ENCODE measurements around the gene IL23A. TPM values are rescaled to one million over a fixed set of nuclear protein-coding genes. Genes with fewer than 3 reads are reported as not detected.

IL23A gene
- total RNA-seq, 3 donors from 2014 or later, result 0.88 TPM; not detected in 2

DNA sequence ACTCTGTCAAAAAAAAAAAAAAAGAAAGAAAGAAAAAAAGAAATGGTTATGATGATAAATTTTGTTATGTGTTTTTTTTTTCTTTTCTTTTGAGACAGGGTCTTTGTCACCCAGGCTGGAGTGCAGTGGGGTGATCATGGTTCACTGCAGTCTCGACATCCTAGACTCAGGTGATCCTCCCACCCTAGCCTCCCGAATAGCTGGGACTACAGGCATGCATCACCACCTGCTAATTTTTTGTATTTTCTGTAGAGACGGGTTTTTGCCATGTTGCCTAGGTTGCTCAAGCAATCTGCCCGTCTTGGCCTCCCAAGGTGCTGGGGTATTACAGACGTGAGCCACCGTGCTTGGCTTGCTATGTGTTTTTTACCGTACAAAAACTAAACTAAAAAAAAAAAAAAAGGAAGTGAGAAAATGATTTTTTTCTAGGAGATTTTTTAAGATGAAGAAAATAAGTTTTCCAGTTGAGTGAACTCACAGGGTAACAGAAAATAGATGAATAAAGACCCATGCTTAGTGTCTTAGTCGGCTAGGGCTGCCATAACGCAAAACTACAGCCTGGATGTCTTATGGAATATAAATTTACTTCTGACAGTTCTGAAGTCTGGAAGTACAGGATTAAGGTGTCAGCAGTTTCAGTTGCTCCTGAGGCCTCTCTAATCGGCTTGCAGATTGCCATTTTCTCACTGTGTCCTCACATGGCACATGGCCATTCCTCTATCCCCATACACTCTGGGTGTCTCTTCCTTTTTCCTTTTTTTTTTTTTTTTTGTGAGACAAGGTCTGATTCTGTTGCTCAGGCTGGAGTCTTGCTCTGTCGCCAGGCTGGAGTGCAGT lies 37.1 kb downstream of the IL23A start:
- no peaks in the 10 kb centered on the region for H3K27me3 ChIP-seq
- TF ChIP-seq POLR2A (IDR thresholded peaks at IDR 0.05) (no peak), POLR2AphosphoS5 (IDR thresholded peaks at IDR 0.05) (no peak)
- TF ChIP-seq, protein P1, sequence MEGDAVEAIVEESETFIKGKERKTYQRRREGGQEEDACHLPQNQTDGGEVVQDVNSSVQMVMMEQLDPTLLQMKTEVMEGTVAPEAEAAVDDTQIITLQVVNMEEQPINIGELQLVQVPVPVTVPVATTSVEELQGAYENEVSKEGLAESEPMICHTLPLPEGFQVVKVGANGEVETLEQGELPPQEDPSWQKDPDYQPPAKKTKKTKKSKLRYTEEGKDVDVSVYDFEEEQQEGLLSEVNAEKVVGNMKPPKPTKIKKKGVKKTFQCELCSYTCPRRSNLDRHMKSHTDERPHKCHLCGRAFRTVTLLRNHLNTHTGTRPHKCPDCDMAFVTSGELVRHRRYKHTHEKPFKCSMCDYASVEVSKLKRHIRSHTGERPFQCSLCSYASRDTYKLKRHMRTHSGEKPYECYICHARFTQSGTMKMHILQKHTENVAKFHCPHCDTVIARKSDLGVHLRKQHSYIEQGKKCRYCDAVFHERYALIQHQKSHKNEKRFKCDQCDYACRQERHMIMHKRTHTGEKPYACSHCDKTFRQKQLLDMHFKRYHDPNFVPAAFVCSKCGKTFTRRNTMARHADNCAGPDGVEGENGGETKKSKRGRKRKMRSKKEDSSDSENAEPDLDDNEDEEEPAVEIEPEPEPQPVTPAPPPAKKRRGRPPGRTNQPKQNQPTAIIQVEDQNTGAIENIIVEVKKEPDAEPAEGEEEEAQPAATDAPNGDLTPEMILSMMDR (IDR thresholded peaks at IDR 0.05), result no peak
- DNase-seq (ENCODE audit: low spot score in 2 of 2), result no peak

GRCh38 chr12:56377310-56377988 lies 38.8 kb downstream of the IL23A start:
- intact Hi-C loops (cut with DNase I; ENCODE audit: low total_unique reads), result no loop called here
- H3K27me3 ChIP-seq, result no peaks in the 10 kb centered on the region
- H3K36me3 ChIP-seq, result no peaks in the 10 kb centered on the region
- H3K27ac ChIP-seq, result no peak overlapping the region
- H3K9me3 ChIP-seq, result peaks cover 0 to 6% of the 10 kb centered on the region in 2 donors
- H3K4me1 ChIP-seq, result no peaks in the 10 kb centered on the region
- TF ChIP-seq POLR2AphosphoS5 (IDR thresholded peaks at IDR 0.05), result no peak
- TF ChIP-seq, protein P1 (IDR thresholded peaks at IDR 0.05), result no peak
- TF ChIP-seq POLR2A (IDR thresholded peaks at IDR 0.05), result no peak
- no peak overlapping the region for H3K4me3 ChIP-seq
- DNase-seq (ENCODE audit: low spot score in 2 of 2), result no peak

More for the DNA sequence above, 37.1 kb downstream of the IL23A start:
- no peaks in the 10 kb centered on the region for H3K36me3 ChIP-seq
- H3K4me3 ChIP-seq, result no peak overlapping the region
- intact Hi-C loops (cut with DNase I; ENCODE audit: low total_unique reads), result no loop called here
- H3K27ac ChIP-seq, result no peak overlapping the region
- H3K4me1 ChIP-seq, result no peaks in the 10 kb centered on the region
- peaks cover 0 to 6% of the 10 kb centered on the region in 2 donors for H3K9me3 ChIP-seq

DNA sequence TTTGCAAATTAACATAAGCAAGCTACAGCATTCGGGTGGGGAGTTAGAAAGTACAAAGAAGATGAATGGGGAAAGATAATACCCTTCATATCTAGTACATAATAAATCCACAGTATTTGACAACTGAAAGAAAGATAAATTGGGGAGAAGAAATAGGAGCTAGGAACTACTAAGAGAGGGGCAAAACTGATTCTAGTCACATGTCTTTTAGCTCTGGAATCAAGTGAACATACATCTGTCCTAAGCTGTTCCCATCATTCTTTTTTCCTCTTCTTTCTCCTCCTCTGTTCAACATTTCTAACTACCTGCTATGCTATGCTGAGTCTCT lies 39.3 kb downstream of the IL23A start:
- H3K27ac ChIP-seq, result no peak overlapping the region
- H3K9me3 ChIP-seq, result peaks cover 0 to 6% of the 10 kb centered on the region in 2 donors
- TF ChIP-seq POLR2A (IDR thresholded peaks at IDR 0.05) (no peak), POLR2AphosphoS5 (IDR thresholded peaks at IDR 0.05) (no peak)
- TF ChIP-seq, protein P1 (IDR thresholded peaks at IDR 0.05), result no peak
- intact Hi-C loops (cut with DNase I; ENCODE audit: low total_unique reads), result no loop called here
- no peak for DNase-seq (ENCODE audit: low spot score in 2 of 2)
- no peaks in the 10 kb centered on the region for H3K36me3 ChIP-seq
- H3K4me3 ChIP-seq, result no peak overlapping the region
- H3K27me3 ChIP-seq, result no peaks in the 10 kb centered on the region
- no peaks in the 10 kb centered on the region for H3K4me1 ChIP-seq

DNA sequence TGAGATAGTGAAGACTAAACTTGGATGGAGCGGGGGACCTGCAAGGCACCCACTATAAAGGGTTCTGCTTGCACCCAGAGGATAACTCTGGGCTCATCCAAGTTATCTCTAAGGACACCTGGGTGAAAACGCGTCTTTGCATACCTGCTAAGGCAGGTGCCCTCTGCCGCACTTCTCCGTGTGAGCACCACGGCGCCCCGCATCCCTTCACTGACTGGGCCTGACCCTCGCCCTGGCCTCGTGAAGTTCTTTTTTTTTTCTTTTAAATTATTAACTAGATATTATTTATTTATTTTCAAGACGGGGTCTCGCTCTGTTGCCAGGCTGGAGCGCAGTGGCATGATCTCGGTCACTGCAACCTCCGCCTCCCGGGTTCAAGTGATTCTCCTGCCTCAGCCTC lies 43.9 kb downstream of the IL23A start:
- H3K4me3 ChIP-seq, result no peak overlapping the region
- no peak for DNase-seq (ENCODE audit: low spot score in 2 of 2)
- TF ChIP-seq POLR2AphosphoS5 (IDR thresholded peaks at IDR 0.05) (no peak), POLR2A (IDR thresholded peaks at IDR 0.05) (no peak)
- TF ChIP-seq, protein P1 (IDR thresholded peaks at IDR 0.05), result no peak
- intact Hi-C loops (cut with DNase I; ENCODE audit: low total_unique reads), result no loop called here
- H3K27me3 ChIP-seq, result no peaks in the 10 kb centered on the region
- no peaks in the 10 kb centered on the region for H3K36me3 ChIP-seq
- H3K4me1 ChIP-seq, result no peaks in the 10 kb centered on the region
- H3K9me3 ChIP-seq, result no peaks in the 10 kb centered on the region
- H3K27ac ChIP-seq, result no peak overlapping the region

DNA sequence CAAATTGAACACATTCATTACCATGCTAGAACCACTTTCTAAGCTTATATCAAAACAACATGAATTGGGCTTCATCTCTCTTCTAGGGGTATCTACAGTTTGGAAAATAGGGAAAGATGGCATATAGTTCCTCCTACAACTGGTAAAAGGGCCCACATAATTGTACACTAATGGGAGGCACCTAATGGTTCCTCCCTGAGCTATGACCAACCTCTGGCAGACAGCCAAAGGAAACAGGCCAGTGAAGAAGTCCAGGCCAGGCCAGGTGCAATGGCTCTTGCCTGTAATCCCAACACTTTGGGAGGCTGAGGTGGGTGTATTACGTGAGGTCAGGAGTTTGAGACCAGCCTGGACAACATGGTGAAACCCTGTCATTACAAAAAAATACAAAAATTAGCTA lies 47.2 kb downstream of the IL23A start:
- H3K27ac ChIP-seq, result no peak overlapping the region
- no peaks in the 10 kb centered on the region for H3K9me3 ChIP-seq
- H3K27me3 ChIP-seq, result no peaks in the 10 kb centered on the region
- H3K36me3 ChIP-seq, result no peaks in the 10 kb centered on the region
- H3K4me3 ChIP-seq, result no peak overlapping the region
- no peaks in the 10 kb centered on the region for H3K4me1 ChIP-seq
- DNase-seq (ENCODE audit: low spot score in 2 of 2), result no peak
- intact Hi-C loops (cut with DNase I; ENCODE audit: low total_unique reads), result no loop called here
- TF ChIP-seq POLR2AphosphoS5 (IDR thresholded peaks at IDR 0.05), result no peak
- no peak for TF ChIP-seq POLR2A (IDR thresholded peaks at IDR 0.05)
- TF ChIP-seq, protein P1 (IDR thresholded peaks at IDR 0.05), result no peak
